AG08395 (cell line): ENCODE measurements around the gene LRRC4C.
"Not testable (repeated sequence)": the region's sequence is repeated elsewhere in the genome, so short reads cannot be mapped to it uniquely, and the experiment has no call there.

Source experiments
- DNase-seq: peaks from one replicate; pipeline ENCODE4 v3.0.0; 2012; ENCODE audit warnings: mixed read lengths, low spot score

LRRC4C gene

DNA sequence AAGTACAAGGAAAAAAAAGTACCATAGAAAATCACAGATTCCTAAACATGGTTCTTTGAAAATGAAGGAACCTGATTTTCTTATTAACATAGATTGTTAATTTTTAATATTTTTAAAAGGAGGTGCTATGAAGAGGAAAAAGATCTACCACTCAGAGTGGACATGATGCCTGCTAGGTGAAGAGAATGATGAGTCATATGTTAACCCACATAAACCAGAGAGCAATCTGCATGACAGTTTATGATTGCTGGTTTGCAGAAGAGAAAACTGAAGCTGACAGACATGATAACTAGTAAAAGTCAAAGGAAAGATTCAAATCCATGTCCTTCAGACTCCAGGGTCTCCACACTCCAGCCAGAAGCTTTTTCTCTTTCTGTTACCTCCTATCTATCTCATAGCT is 1231.7 kb downstream of the LRRC4C start:
- DNase-seq = no peak

DNA sequence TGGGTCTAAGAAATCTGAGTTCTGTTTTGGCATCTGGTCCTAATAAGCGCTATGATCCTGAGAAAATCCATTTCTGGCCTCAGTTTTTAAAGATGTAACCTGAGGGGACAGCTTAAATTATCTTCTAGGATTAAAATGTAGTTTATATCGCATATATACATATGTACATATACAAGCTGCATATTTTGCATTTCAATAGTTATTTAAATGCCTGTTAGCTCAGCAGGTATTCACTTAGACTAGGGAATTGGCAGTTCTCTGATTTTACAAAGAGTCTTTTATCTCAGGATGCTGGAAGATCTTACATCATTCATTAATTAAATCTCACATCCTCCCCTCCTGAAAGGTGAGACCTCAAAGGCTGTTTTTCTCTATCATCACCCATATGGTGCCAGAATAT is 1232.8 kb downstream of the LRRC4C start:
- DNase-seq = no peak

DNA sequence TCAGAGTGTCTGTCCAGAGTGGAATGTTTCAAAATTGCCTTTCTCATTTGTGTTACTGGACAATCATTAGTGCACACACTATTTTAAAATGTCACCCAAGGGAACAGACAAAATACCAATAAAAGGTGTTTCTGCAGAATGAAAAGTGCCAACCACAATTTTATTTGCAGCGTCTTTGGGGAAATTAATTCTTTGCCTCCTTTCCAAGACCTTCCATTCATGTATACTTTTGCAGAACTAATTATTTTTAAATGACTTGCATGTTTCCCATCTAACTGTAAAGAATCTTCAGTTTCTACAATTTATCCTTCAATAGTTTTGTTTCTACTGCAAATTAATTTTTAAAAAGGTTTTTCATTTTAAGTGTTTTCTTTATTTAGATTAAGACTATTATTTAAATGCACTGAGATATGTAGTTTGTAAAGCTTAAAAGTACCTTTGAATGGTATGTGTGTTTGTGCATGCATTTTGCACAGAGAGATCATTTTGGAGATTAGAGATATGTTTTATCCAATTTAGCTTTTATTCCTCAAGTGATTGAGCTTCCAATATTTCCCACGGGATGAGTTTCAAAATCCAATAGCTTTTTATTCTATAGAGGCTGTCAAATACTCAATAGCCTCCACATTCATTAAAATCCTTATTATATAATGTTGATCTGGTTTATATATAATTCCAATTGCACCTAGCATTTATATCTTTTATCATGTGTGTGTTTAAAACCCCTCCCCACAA is 1235.7 kb downstream of the LRRC4C start:
- DNase-seq = no peak

DNA sequence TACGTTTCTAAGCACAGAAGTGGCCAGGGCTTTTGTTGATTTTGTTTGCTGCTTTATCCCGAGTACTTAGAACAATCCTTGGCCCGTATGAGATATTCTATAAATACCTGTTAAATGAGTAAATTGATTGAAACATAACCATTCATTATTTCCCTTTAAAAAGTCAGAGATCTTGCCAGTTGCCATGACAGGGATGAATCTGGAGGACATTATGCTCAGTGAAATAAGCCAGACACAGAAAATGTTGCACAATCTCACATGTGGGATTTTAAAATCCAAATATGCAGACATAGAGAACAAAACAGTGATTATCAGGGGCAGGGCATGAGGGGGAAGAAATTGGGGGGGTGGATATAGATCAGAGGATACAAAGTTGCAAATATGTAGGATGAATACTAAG is 1240.1 kb downstream of the LRRC4C start:
- DNase-seq = no peak

DNA sequence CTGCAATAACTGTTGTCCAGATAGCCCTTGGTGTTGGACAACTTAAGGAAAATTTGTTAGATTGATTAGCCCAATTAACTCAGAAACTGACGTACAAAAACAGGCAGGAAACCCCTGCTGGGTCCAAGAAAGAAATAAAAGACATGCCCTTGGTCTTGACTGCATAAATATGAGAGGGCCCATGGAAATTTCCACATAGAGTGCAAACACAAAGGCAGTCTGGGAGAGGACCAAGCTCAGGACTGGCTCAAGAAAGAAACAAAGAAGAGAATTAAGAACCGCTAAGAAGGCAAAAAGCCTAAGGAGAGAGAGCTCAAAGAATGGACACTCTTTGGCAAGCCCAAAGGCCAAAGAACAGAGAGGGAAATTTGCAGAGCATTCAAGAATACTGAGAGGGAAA is 1243.9 kb downstream of the LRRC4C start:
- DNase-seq = no peak

DNA sequence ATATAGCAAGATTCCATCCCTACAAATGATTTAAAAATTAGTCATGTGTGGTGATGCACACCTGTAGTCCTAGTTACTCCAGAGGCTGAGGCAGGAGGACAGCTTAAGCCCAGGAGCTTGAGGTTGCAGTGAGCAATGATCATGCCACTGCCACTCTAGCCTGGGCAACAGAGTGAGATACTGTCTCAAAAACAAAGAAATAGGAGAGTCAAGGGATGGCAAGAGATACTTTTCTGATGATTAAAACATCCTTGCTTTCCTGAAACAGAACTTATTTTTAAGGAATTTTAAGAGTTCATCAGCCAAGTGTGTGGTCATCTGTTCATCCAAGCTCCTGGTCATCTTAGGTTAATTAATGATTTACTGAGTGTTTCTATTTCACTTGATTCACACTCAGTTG is 1252.0 kb downstream of the LRRC4C start:
- DNase-seq = no peak

DNA sequence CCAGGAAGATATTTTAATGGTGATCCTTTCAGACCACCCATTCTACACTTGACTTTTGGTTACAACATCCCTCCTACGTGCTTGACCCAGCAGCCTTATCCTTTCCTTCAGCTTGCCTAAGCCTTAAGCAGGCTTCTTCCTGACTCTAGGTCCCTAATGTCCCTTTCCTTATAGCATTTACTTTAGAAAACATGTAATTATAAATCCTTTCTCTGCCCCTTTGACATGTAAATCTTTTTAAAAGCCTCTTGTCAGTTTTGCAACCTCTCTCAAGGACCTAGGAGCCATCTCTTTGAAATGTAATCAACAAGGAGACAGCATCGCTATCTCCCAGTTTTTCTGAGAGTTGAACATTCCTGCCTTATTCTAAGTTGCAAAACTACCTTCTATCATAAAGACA is 1255.2 kb downstream of the LRRC4C start:
- no peak for DNase-seq

DNA sequence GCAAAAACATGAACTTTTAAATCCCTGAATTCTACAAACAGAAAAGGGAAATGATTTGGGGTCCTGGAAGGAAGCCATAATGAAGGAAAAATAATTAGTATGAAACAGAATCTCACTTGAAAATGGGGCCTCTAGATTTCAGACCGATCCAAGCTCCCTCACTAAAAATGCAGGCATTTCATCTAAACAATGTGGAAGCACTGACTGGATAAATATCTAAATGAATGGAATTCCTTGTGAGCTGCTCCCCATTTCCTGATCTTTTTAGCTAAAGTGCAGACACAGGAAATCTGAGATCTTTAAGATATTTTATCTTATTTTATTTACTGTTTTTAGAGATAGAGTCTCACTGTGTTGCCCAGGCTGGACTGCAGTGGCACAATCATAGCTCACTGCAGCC is 1255.8 kb downstream of the LRRC4C start:
- DNase-seq = no peak

DNA sequence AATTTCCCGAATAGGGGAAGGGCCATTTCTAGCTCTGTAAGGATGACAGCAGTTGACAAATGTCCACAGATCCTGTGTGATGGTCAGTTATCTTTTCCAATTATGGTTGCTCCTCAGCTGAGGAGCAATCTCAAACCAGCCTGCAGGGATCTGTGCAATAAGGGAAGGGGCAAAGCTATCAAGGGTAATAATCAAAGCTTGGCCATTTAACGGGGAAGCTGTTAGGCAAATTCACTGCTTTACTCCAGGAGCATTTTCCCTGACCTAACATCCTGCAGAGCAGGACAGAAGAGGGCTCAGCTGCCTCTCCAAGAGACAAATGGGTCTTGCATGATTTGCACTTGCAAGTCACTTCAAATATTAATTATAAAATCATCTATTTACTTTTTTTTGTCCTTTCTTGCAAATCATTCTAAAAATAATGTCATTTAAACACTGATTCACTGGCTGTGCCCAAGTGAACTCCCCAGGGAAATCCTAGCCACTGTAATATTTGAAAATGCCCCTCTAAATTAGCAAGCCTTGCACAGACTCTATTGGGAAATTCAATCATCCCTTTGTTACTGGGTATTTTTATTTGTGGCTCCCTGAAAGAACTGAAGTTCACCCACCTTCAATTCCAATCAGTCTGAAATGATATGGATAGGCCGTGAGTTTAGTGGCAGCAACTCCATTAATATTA is 1256.7 kb downstream of the LRRC4C start:
- DNase-seq = no peak

DNA sequence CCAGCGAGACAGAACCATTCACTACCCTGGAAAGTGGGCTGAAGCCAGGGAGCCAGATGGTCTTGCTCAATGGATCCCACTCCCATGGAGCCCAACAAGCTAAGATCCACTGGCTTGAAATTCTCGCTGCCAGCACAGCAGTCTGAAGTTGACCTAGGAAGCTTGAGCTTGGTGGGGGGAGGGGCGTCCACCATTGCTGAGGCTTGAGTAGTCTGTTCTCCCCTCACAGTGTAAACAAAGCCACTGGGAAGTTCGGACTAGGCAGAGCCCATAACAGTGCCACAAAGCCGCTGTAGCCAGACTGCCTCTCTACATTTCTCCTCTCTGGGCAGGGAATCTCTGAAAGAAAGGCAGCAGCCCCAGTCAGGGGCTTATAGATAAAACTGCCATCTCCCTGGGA is 1266.9 kb downstream of the LRRC4C start:
- not testable (repeated sequence) for DNase-seq

DNA sequence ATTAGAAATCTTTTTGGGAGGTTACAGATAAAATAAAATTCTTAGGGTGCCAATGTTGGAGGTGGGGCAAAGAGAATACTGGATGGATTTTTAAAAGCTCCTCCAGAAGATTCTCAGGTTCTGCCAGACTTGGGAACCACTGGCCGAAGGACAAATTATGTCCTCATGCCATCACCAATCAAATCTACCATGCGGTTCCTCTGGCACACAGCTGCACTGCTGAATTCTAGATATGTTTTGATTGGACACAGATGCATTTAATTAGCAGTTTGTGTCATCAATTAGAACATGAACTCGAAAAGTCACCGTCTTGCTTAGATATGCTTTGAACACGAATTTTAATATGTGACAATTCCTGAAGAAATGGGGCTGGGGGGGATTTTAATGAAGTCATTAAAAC is 1269.2 kb downstream of the LRRC4C start:
- DNase-seq = no peak

DNA sequence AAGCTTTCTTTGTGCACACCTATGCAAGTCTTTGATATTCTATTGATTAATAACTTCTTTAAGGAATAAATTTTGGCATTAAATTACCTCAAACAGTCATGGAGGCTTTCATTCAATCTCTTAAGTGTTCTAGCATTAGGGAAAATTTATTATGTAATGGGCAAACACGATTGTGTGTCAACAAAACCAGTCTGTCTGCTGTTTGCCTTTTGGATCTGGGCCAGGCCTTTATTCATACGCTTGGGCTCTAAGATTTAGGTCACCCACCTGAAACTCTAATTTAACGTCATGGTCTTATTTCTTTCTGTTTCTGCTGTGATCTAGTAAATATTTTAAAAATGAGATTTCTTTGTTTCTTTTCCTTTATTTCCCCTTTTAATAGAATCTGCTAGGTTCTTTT is 1270.6 kb downstream of the LRRC4C start:
- DNase-seq = no peak

DNA sequence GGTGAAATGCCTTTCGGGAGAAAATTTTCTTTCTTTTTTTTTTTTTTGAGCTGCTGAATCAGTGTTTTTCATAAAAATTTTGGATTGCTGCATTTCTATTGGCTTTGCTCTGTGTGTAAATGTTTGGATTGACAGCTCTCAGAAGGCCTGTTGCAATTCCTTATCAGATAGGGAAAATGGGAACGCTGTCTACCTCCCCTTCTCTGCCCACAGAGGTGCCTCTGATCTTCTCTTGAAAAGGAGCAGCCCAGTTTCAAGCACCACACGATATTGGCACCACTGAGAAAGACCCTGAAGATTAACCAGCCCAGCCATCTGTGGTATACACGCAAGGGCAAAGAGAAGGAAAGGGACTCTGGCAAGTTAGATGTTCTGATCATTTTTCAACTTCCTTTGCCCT is 1272.2 kb downstream of the LRRC4C start:
- DNase-seq = no peak

DNA sequence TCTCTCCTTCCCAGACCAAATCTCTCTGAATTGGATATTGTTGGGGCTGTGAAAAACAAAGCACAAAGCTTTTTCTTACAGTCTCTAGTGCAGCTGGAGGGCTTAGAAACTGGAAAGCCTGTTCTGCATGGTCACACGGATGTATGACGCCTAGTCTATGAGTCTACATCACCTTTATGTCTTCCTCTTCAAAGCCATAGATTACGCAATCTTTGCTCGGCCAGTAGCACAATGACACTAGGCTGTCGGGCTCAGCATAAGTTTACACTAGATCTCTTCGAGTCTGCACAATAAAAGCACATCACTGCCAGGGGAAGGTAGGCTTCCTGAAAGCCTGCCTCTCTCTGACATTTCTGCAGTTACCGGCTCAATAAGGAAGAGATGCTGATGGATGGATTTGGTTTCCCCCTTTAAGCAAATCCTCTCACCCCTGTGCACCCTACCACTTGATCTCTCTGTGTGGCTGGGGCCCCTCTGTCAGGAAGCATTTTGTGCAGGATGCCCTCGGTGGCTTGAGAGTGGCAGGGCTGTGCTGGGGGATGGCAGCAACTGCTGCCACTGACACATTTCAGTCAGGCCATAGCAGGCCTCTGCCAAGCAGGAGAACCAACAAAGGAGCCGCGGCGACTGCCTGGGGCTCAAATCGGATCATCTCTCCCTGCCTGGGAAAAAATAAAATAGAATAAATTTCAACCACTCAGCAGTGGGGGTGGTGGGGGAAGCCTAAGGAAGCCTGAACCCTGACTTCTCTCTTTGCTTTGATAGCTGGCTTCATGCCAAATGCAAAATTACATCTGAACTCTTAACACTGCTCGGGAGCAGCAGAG is 1272.8 kb downstream of the LRRC4C start:
- no peak for DNase-seq

DNA sequence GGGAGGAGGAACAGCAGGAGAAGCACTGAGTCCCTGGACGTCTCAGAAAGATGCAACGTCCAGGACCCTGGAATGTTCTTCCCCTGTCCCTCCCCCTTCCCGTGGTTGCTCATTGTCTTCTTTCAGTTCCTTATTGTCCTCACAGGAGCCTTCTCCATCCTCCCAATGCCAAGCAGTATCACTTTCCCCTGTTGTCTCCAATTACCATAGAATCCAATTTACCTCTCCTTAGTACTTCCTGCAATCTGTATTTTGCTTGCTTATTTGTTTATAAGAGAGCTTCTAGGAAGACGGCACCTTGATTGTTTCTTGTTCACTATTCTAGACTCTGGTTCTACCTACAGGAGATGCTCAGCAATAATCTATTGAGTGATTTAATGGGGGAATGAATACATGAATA is 1273.7 kb downstream of the LRRC4C start:
- DNase-seq = no peak

DNA sequence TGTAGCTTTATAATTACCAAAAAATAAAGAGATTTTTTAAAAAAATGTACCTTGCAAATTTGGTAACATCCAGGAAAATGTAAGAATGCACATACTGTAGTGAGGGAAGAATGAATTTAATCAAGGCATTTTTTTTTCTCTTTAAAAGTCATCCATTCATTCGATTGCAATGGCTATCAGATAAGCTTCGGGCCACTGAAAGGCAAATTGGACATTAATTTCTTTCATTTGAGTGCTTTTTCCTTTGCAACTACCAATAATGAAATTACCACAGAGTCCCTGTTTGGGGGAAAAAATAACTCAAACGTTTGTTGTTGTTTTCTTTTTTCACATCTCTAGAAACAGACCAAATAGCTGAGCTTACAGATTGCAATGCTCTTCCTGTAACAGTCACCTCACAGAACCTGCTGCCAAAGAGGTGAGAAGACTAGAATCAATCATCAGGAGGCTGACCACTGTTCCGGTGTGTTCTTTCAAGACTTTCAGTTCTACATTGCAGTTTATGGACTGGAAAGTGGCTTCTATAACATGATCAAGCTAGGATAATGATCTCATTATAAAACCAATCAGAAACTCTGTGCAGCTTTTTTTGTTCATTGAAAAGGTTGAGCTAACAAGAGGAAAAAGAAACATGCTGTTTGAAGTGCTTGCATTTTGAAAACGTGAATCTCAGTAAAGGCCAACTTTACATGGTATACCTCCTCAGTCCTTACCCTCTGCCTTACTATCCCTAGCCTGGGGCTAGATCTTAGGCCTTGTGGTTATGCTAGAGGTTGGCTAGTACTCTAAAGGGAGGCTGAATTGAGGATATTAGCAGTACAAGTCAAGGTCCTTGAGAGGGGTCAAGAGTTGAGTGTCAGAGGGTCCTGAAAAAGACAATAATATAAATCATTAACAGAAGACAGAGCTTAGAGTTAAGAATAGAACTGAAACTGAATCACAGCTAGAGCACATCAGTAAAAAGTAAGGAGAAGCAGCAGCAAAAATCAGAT is 1276.1 kb downstream of the LRRC4C start:
- DNase-seq = no peak

DNA sequence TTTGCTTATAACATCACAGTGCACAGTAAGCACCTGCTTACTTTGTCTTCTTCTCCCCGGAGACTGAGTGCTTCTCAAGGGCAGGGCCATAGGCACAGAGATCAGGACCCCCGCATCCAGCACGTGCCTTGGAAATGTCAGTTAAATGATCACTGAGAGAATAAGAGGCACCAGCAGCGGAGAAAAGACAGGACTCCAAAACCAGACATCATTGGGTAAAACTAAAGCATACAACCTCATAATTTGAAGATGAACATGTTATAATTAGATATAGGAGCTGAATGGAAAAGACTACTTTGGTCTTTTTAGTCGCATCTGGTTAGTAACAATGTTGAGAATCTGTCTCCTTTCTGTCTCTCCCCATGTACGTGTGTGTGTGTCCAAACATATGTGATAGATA is 1279.9 kb downstream of the LRRC4C start:
- DNase-seq = no peak

DNA sequence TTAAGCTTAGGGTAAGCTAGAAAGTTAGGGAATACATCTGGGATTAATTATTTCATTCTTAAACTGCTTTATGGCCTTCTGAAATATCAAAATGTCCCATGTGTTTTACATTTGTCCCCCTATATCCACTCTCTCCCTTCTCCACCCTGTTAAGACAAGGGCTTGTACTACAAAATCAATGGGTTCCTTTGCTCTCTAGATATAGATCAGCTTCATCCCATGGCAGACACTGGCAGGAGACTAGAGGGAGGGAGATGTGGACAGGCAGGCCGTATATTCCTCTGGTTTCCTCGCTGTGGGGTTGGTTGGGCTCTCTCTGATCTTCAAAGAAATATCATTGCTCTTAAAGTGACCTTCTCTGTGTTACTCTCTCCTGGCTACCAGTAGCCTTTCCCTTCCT is 1281.0 kb downstream of the LRRC4C start:
- no peak for DNase-seq

DNA sequence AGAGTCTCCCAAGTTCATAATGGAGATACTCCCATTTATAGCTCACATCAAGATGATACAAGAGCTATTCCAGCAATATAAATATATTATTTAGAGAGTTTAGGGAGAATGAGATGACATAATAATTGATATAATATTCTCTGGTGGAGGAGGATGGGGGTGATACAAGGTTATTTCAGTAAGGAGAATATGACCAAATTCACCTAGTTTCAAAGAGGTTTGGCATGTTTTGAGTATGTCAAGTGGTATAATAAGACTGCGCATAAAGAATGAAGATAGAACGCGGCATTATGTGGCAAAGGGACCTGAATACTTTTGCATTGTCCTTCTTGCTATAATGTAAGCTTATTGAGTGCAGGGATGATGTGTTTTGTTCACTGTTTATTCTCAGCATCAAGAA is 1283.5 kb downstream of the LRRC4C start:
- DNase-seq = no peak

DNA sequence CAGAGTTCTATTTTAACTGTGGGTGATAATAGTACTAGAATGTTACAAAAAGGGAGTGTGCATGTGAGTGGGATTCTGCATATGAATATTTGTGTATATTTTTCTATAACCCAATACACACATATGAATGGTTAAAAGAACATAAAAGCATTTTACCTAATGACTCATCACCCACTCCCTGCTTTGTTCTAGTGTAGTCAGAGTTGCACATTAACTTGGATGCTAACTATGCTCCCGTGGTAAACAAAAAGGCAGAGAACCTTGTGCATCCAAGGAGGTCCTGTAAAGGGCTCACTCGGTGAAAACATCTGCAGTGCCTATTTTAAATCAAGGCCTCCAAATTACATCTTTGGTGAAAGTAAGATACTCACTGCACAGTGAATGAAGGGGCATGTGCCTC is 1289.4 kb downstream of the LRRC4C start:
- DNase-seq = no peak

DNA sequence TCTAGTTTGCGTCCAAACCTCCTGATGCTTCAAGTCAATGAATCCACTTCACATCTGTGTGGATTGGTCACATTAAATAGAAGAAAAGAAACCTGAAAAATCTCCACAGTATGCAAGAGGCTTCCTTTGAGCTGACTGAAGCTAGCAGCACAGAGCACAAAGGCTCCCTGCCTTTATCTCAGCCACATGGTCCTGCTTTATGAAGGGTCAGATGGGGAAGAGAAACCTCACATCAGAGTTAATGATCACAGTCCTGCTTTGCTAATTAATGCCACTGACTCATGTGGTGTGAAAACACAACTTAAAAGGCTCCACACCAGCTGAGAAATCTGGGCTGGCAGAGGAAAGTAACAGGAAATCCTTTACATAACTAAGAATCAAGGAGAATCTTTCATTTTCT is 1291.0 kb downstream of the LRRC4C start:
- DNase-seq = no peak

DNA sequence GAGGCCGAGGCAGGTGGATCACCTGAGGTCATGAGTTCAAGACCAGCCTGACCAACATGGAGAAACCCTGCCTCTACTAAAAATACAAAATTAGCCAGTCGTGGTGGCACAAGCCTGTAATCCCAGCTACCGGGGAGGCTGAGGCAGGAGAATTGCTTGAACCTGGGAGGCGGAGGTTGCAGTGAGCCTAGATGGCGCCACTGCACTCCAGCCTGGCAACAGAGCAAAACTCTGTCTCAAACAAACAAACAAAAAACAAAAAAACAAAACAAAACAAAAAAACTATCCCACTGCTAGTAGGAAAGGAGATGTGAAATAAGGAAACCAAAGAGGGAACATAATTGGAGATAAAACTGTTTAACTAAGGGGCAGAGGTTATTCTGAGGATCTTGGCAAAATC is 1291.6 kb downstream of the LRRC4C start:
- not testable (repeated sequence) for DNase-seq
